ENCODE measurements around the gene CST9L. TPM values are rescaled to one million over a fixed set of nuclear protein-coding genes. Genes with fewer than 3 reads are reported as not detected.

Gene CST9L
- total RNA-seq, 1 experiment from 2014 or later: not detected

GRCh38 chr20:23546435-23547144 is 21.7 kb downstream of the CST9L start:
- intact Hi-C loops (cut with micrococcal nuclease; ENCODE audit: unreplicated experiment): no loop called here
- H3K4me1 ChIP-seq (ENCODE audit: insufficient read depth, low read length, poor library complexity, severe bottlenecking): no peaks in the 10 kb centered on the region
- ChIA-PET POLR2A (ENCODE audit: low non-redundant PET) (no interaction called here), CTCF (no interaction called here)
- DNase-seq (ENCODE audit: low spot score): no peak
- peaks cover 5% of the 10 kb centered on the region for H3K27me3 ChIP-seq (replicated peaks; ENCODE audit: insufficient read depth, low read depth, low read length, poor library complexity)
- no peak for TF ChIP-seq EZH2 (IDR thresholded peaks at IDR 0.05; ENCODE audit: borderline replicate concordance, low read depth, low read length, poor library complexity, severe bottlenecking)
- no peak for TF ChIP-seq CTCF (conservative IDR thresholded peaks at IDR 0.05; ENCODE audit: low read depth, low read length)
- no peak overlapping the region for H3K4me3 ChIP-seq (ENCODE audit: low read depth, low read length, poor library complexity, severe bottlenecking)
- no peaks in the 10 kb centered on the region for H3K36me3 ChIP-seq (ENCODE audit: insufficient read depth, low read length, poor library complexity, severe bottlenecking)
- no TSS peak for BruUV-seq (replicated peaks)
- no peaks in the 10 kb centered on the region for H3K9me3 ChIP-seq (ENCODE audit: low read depth, low read length, poor library complexity, severe bottlenecking)
- no peak overlapping the region for H3K27ac ChIP-seq (ENCODE audit: low read depth, low read length, poor library complexity, severe bottlenecking)

GRCh38 chr20:23544133-23544532 is 24.2 kb downstream of the CST9L start:
- POLR2A ChIA-PET (ENCODE audit: low non-redundant PET): no interaction called here
- Histone ChIP-seq H3K27me3 (replicated peaks; ENCODE audit: insufficient read depth, low read depth, low read length, poor library complexity) (peaks cover 5% of the 10 kb centered on the region), H3K4me3 (ENCODE audit: low read depth, low read length, poor library complexity, severe bottlenecking) (no peak overlapping the region), H3K9me3 (ENCODE audit: low read depth, low read length, poor library complexity, severe bottlenecking) (no peaks in the 10 kb centered on the region), H3K27ac (ENCODE audit: low read depth, low read length, poor library complexity, severe bottlenecking) (no peak overlapping the region), H3K4me1 (ENCODE audit: insufficient read depth, low read length, poor library complexity, severe bottlenecking) (no peaks in the 10 kb centered on the region), H3K36me3 (ENCODE audit: insufficient read depth, low read length, poor library complexity, severe bottlenecking) (no peaks in the 10 kb centered on the region)
- DNase-seq (ENCODE audit: low spot score): no peak
- CTCF ChIA-PET: no interaction called here
- no peak for TF ChIP-seq EZH2 (IDR thresholded peaks at IDR 0.05; ENCODE audit: borderline replicate concordance, low read depth, low read length, poor library complexity, severe bottlenecking)
- no peak for TF ChIP-seq CTCF (conservative IDR thresholded peaks at IDR 0.05; ENCODE audit: low read depth, low read length)
- intact Hi-C loops (cut with micrococcal nuclease; ENCODE audit: unreplicated experiment): no loop called here
- BruUV-seq (replicated peaks): no TSS peak

GRCh38 chr20:23542801-23543200 is 25.5 kb downstream of the CST9L start:
- Histone ChIP-seq H3K9me3 (ENCODE audit: low read depth, low read length, poor library complexity, severe bottlenecking) (no peaks in the 10 kb centered on the region), H3K27me3 (replicated peaks; ENCODE audit: insufficient read depth, low read depth, low read length, poor library complexity) (peaks cover 5% of the 10 kb centered on the region), H3K36me3 (ENCODE audit: insufficient read depth, low read length, poor library complexity, severe bottlenecking) (no peaks in the 10 kb centered on the region), H3K27ac (ENCODE audit: low read depth, low read length, poor library complexity, severe bottlenecking) (no peak overlapping the region), H3K4me3 (ENCODE audit: low read depth, low read length, poor library complexity, severe bottlenecking) (no peak overlapping the region), H3K4me1 (ENCODE audit: insufficient read depth, low read length, poor library complexity, severe bottlenecking) (no peaks in the 10 kb centered on the region)
- CTCF ChIA-PET: no interaction called here
- DNase-seq (ENCODE audit: low spot score): no peak
- no peak for TF ChIP-seq EZH2 (IDR thresholded peaks at IDR 0.05; ENCODE audit: borderline replicate concordance, low read depth, low read length, poor library complexity, severe bottlenecking)
- no peak for TF ChIP-seq CTCF (conservative IDR thresholded peaks at IDR 0.05; ENCODE audit: low read depth, low read length)
- POLR2A ChIA-PET (ENCODE audit: low non-redundant PET): no interaction called here
- BruUV-seq (replicated peaks): no TSS peak
- intact Hi-C loops (cut with micrococcal nuclease; ENCODE audit: unreplicated experiment): no loop called here
